Ectodermal cell (in vitro differentiated cells): Measurements from ENCODE around the gene LRRC8B.

Source experiments
- H3K27ac ChIP-seq: 2 replicates; pipeline ENCODE4 v1.7.0; 2013; ENCODE audit warnings: mild to moderate bottlenecking, low read depth, low read length; ENCODE audit not compliant: insufficient read depth, poor library complexity, severe bottlenecking
- H3K27me3 ChIP-seq: 2 replicates; pipeline ENCODE4 v1.7.0; 2013; ENCODE audit warnings: mild to moderate bottlenecking, low read length; ENCODE audit not compliant: insufficient read depth, control insufficient read depth, poor library complexity, severe bottlenecking
- H3K36me3 ChIP-seq: one replicate; pipeline ENCODE4 v1.7.0; 2013; ENCODE audit warnings: low read length; ENCODE audit not compliant: control insufficient read depth, insufficient read depth
- H3K4me1 ChIP-seq: one replicate; pipeline ENCODE4 v1.7.0; 2013; ENCODE audit warnings: low read length; ENCODE audit not compliant: control insufficient read depth, insufficient read depth
- H3K4me3 ChIP-seq: 2 replicates; pipeline ENCODE4 v1.7.0; 2013; ENCODE audit warnings: low read depth, low read length, control low read depth; ENCODE audit not compliant: insufficient read depth
- H3K9me3 ChIP-seq: 2 replicates; pipeline ENCODE4 v1.7.0; 2013; ENCODE audit warnings: mild to moderate bottlenecking, low read length, moderate library complexity; ENCODE audit not compliant: control insufficient read depth
- WGBS, 2 experiments: methylation state at CpG; one replicate each; pipeline ENCODE4 v1.1.7; 2013; ENCODE audit warnings: missing lambda C conversion rate in 2 of 2; 5-methylcytosine and 5-hydroxymethylcytosine counted together

The LRRC8B gene

GRCh38 chr1:89606227-89606980 lies 81.8 kb downstream of the LRRC8B start:
- Histone ChIP-seq H3K27ac (no peak overlapping the region), H3K4me3 (no peak overlapping the region), H3K36me3 (no peaks in the 10 kb centered on the region), H3K4me1 (no peaks in the 10 kb centered on the region), H3K9me3 (no peaks in the 10 kb centered on the region), H3K27me3 (no peaks in the 10 kb centered on the region)
- 94 to 97% methylated on average over 2 to 3 of the region's 3 CpGs for WGBS, 2 experiments

- no peaks in the 10 kb centered on the region for H3K27me3 ChIP-seq
- H3K27ac ChIP-seq = no peak overlapping the region
- no peak overlapping the region for H3K4me3 ChIP-seq
- H3K4me1 ChIP-seq = no peaks in the 10 kb centered on the region
- H3K36me3 ChIP-seq = no peaks in the 10 kb centered on the region
- H3K9me3 ChIP-seq = no peaks in the 10 kb centered on the region
- WGBS, 2 experiments = 88 to 97% methylated on average over 2 of the region's 2 CpGs
Observed at GRCh38 chr1:89607156-89607555, 82.5 kb downstream of the LRRC8B start.

GRCh38 chr1:89607586-89608318 lies 83.1 kb downstream of the LRRC8B start:
- no peaks in the 10 kb centered on the region for H3K36me3 ChIP-seq
- no peaks in the 10 kb centered on the region for H3K9me3 ChIP-seq
- H3K4me1 ChIP-seq = no peaks in the 10 kb centered on the region
- H3K4me3 ChIP-seq = no peak overlapping the region
- no peak overlapping the region for H3K27ac ChIP-seq
- H3K27me3 ChIP-seq = no peaks in the 10 kb centered on the region
- WGBS, 2 experiments = 90 to 94% methylated on average over 5 of the region's 5 CpGs

GRCh38 chr1:89608319-89608983 lies 83.8 kb downstream of the LRRC8B start:
- WGBS, 2 experiments = 85 to 87% methylated on average over 8 to 9 of the region's 9 CpGs
- no peaks in the 10 kb centered on the region for H3K9me3 ChIP-seq
- no peaks in the 10 kb centered on the region for H3K36me3 ChIP-seq
- H3K4me1 ChIP-seq = no peaks in the 10 kb centered on the region
- no peak overlapping the region for H3K27ac ChIP-seq
- H3K4me3 ChIP-seq = no peak overlapping the region
- H3K27me3 ChIP-seq = no peaks in the 10 kb centered on the region

GRCh38 chr1:89608984-89609725 lies 84.5 kb downstream of the LRRC8B start:
- no peaks in the 10 kb centered on the region for H3K4me1 ChIP-seq
- 94 to 95% methylated on average over 20 of the region's 20 CpGs for WGBS, 2 experiments
- H3K4me3 ChIP-seq = no peak overlapping the region

GRCh38 chr1:89609781-89610456 lies 85.3 kb downstream of the LRRC8B start:
- H3K9me3 ChIP-seq = no peaks in the 10 kb centered on the region
- 91% methylated on average over 14 of the region's 14 CpGs for WGBS, 2 experiments
- H3K27me3 ChIP-seq = no peaks in the 10 kb centered on the region
- H3K36me3 ChIP-seq = no peaks in the 10 kb centered on the region
- H3K27ac ChIP-seq = no peak overlapping the region
- H3K4me3 ChIP-seq = no peak overlapping the region
- no peaks in the 10 kb centered on the region for H3K4me1 ChIP-seq

More at GRCh38 chr1:89608984-89609725, 84.5 kb downstream of the LRRC8B start:
- Histone ChIP-seq H3K9me3 (no peaks in the 10 kb centered on the region), H3K27me3 (no peaks in the 10 kb centered on the region), H3K36me3 (no peaks in the 10 kb centered on the region), H3K27ac (no peak overlapping the region)

GRCh38 chr1:89610457-89611011 lies 85.9 kb downstream of the LRRC8B start:
- WGBS, 2 experiments = 90 to 91% methylated on average over 15 of the region's 15 CpGs
- no peak overlapping the region for H3K27ac ChIP-seq

GRCh38 chr1:89611721-89612120 lies 87.1 kb downstream of the LRRC8B start:
- no peak overlapping the region for H3K4me3 ChIP-seq
- no peaks in the 10 kb centered on the region for H3K27me3 ChIP-seq
- no peaks in the 10 kb centered on the region for H3K36me3 ChIP-seq
- no peaks in the 10 kb centered on the region for H3K4me1 ChIP-seq
- no peak overlapping the region for H3K27ac ChIP-seq
- 71 to 100% methylated on average over 1 of the region's 1 CpG for WGBS, 2 experiments
- no peaks in the 10 kb centered on the region for H3K9me3 ChIP-seq

More at GRCh38 chr1:89610457-89611011, 85.9 kb downstream of the LRRC8B start:
- Histone ChIP-seq H3K36me3 (no peaks in the 10 kb centered on the region), H3K4me1 (no peaks in the 10 kb centered on the region), H3K27me3 (no peaks in the 10 kb centered on the region), H3K4me3 (no peak overlapping the region), H3K9me3 (no peaks in the 10 kb centered on the region)

GRCh38 chr1:89613928-89614327 lies 89.3 kb downstream of the LRRC8B start:
- no peaks in the 10 kb centered on the region for H3K4me1 ChIP-seq
- no peak overlapping the region for H3K4me3 ChIP-seq
- no peaks in the 10 kb centered on the region for H3K36me3 ChIP-seq
- no peak overlapping the region for H3K27ac ChIP-seq
- 85 to 88% methylated on average over 7 of the region's 7 CpGs for WGBS, 2 experiments
- H3K9me3 ChIP-seq = no peaks in the 10 kb centered on the region
- H3K27me3 ChIP-seq = no peaks in the 10 kb centered on the region
